ENCODE measurements around the gene FAHD2B. TPM values are rescaled to one million over a fixed set of nuclear protein-coding genes. Genes with fewer than 3 reads are reported as not detected.

FAHD2B gene
- total RNA-seq (2014; rRNA removed; shearing (Covaris generic)), result 11.7 and 12.0 TPM in 2 replicates

GRCh38 chr2:97094772-97095611 lies at the start of gene FAHD2B:
TSS of gene FAHD2B (minus strand) at chr2:97094882. CDS start at chr2:97091706, 3,176 bp downstream.

GRCh38 chr2:97113050-97113881 lies 18.6 kb upstream of the FAHD2B start, which contains the start of gene ANKRD36:
TSS of gene ANKRD36 (plus strand) at chr2:97113153. CDS start at chr2:97113740, 587 bp downstream.

Small RNA genes within 50 kb of the gene (small RNA-seq; reads per million reads assigned to genes)
- gene AC018892.1 (not detected), gene IGKV1OR2-3 (not detected), gene IGKV2OR2-2 (not detected), gene RN7SL313P (not detected)

Other genes starting within 250 kb of the FAHD2B start
- 8.9 and 11.6 TPM in 2 replicates for gene ANKRD39, start 236.9 kb downstream of the FAHD2B start, total RNA-seq (2014; rRNA removed; shearing (Covaris generic))
- gene SEMA4C, start 224.8 kb downstream of the FAHD2B start, total RNA-seq (2014; rRNA removed; shearing (Covaris generic)), result 34.3 and 37.1 TPM in 2 replicates
- 3.2 and 3.6 TPM in 2 replicates for gene FAM178B, start 108.3 kb downstream of the FAHD2B start, total RNA-seq (2014; rRNA removed; shearing (Covaris generic))
- gene ANKRD36, start 18.3 kb upstream of the FAHD2B start, total RNA-seq (2014; rRNA removed; shearing (Covaris generic)), result 10.8 and 13.2 TPM in 2 replicates